Measurements from ENCODE around the gene ARHGEF2. TPM values are rescaled to one million over a fixed set of nuclear protein-coding genes. Genes with fewer than 3 reads are reported as not detected.

ARHGEF2 gene
- polyA plus RNA-seq, 2 of the 4 experiments (the other 2 are of a cell fraction) = 21.3 to 67.4 TPM

DNA sequence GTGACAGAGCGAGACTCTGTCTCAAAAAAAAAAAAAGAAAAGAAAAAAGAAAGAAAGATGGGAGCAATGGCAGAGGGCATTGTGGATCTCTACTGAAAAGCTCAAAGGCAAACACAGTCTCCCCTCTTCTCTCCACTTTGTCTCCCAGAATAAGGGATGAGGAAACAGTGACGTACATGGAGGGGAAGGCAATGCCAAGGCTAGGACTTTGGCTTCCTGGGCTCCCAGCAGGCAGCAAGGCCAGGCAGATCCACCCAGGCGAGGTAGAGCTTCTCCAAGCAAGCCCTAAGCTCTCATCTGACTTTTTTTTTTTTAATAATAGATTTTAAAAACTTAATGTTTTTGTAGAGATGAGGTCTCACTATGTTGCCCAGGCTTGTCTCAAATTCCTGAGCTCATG lies 4.6 kb downstream of the ARHGEF2 start:
- ChIA-PET POLR2A (interaction anchor here (0.5 to 0.8 kb wide), 2 partner anchors 10 to 219 kb away, joined by 3 read pairs; no protein-coding TSS in a partner anchor), CTCF (interaction anchor here (0.7 to 24.7 kb wide), 6 partner anchors 9 to 123 kb away, joined by 3 to 423 read pairs (median 9); partner anchors contain the start of gene RXFP4)
- Histone ChIP-seq H3K4me1 (peaks cover 77% of the 10 kb centered on the region), H3K27ac (no peak overlapping the region), H3K4me2 (no peak overlapping the region), H3K4me3 (no peak overlapping the region), H3K9me3 (no peaks in the 10 kb centered on the region)
- TF ChIP-seq CBX2 (IDR thresholded peaks at IDR 0.05; ENCODE audit: borderline replicate concordance, low read depth) = no peak
- TF ChIP-seq BHLHE40 (IDR thresholded peaks at IDR 0.05; ENCODE audit: low read depth, low read length) = no peak
- TF ChIP-seq REST (IDR thresholded peaks at IDR 0.05) = no peak
- TF ChIP-seq GATA3 (IDR thresholded peaks at IDR 0.05; ENCODE audit: borderline replicate concordance) = no peak
- no peak for TF ChIP-seq ZFP36 (IDR thresholded peaks at IDR 0.05; ENCODE audit: borderline replicate concordance, partially characterized antibody)
- TF ChIP-seq HES2 (IDR thresholded peaks at IDR 0.05) = no peak
- TF ChIP-seq HOXB13 (CRISPR knock-in tag; IDR thresholded peaks at IDR 0.05; ENCODE audit: low read depth) = no peak
- no peak for TF ChIP-seq JUN (IDR thresholded peaks at IDR 0.05)
- TF ChIP-seq, protein P1, sequence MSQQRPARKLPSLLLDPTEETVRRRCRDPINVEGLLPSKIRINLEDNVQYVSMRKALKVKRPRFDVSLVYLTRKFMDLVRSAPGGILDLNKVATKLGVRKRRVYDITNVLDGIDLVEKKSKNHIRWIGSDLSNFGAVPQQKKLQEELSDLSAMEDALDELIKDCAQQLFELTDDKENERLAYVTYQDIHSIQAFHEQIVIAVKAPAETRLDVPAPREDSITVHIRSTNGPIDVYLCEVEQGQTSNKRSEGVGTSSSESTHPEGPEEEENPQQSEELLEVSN (IDR thresholded peaks at IDR 0.05; ENCODE audit: borderline replicate concordance, low read depth) = no peak
- no peak for TF ChIP-seq NFE2L2 (conservative IDR thresholded peaks at IDR 0.05; ENCODE audit: low read length)
- TF ChIP-seq CEBPB (IDR thresholded peaks at IDR 0.05) = no peak
- no peak for TF ChIP-seq EHMT2 (IDR thresholded peaks at IDR 0.05; ENCODE audit: low read depth)
- TF ChIP-seq HOXB5 (CRISPR knock-in tag; IDR thresholded peaks at IDR 0.05) = no peak
- TF ChIP-seq PHF8 (IDR thresholded peaks at IDR 0.05; ENCODE audit: borderline replicate concordance, low read depth) = no peak
- no peak for TF ChIP-seq ZSCAN20 (CRISPR knock-in tag; IDR thresholded peaks at IDR 0.05)
- TF ChIP-seq RARB (CRISPR knock-in tag; IDR thresholded peaks at IDR 0.05) = no peak
- no peak for TF ChIP-seq ESRRA (IDR thresholded peaks at IDR 0.05; ENCODE audit: borderline replicate concordance, low read length)
- no peak for TF ChIP-seq HEYL (CRISPR knock-in tag; IDR thresholded peaks at IDR 0.05)
- 94% methylated on average over 3 of the region's 3 CpGs for WGBS (ENCODE audit: missing lambda C conversion rate)
- ATAC-seq (no peak), FAIRE-seq (no peak), DNase-seq (ENCODE audit: low read depth in 1 of 2, low spot score in 1 of 2) (no peak)

DNA sequence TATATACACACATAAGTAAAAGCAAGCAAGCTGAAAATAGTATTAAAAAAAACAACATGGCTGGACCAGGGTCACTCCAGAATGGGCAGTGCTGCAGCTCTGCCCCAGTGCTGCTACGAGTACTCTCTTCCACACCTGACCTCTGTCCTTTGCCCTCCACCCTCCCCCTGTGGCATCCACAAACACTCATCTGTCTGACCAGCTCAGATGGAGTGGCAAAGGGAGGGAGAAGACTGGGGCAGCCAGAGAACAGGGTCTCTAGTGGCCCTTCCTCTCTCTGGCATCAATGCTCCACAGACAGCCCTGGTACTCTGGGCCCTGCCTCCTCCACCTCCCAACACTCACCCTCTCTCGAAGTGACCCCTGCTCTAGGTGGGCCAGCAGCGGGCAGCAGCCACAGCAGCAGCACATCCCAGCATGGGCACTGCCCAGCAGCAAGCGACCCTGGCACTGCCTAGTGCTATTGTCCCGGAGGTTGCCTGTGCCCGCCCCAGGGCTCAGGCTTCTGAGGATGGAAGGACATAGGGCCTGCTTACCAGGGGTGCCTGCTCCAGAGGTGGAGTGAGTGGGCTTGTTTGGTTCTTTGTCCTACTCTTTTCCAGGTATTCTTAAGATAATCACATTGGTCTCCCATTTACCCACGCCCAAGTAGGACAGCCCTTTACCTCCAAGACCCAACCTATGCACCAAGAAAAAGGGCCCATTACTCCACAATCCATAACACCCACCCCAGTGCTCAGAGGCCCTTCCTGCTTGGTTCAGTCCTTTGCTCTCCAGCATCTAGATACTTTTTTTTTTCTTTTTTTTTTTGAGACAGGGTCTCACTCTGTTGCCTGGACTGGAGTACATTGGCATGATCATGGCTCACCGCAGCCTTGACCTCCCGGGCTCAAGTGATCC lies 6.2 kb downstream of the ARHGEF2 start:
- Histone ChIP-seq H3K27ac (0 out of 6 replicates have a peak overlapping the region, but pooled peaks of 1 of the 2 experiments have one; percentile 28), H3K4me1 (peaks cover 91% of the 10 kb centered on the region), H3K4me2 (peak overlapping the region; percentile 55; the same call in 2 of the 3 replicates), H3K4me3 (no peak overlapping the region), H3K9me3 (no peaks in the 10 kb centered on the region)
- TF ChIP-seq MAX (IDR thresholded peaks at IDR 0.05) = no peak
- no peak for FAIRE-seq
- no peak for ATAC-seq
- WGBS (ENCODE audit: missing lambda C conversion rate) = 89% methylated on average over 9 of the region's 9 CpGs
- ChIA-PET CTCF (interaction anchor here (1.0 to 1.6 kb wide), 3 partner anchors 10 to 28 kb away, joined by 3 to 4 read pairs (median 3); no protein-coding TSS in a partner anchor), POLR2A (no interaction called here)
- no peak for DNase-seq (ENCODE audit: low read depth in 1 of 2, low spot score in 1 of 2)
